ENCODE data around the gene KRT74. TPM values are rescaled to one million over a fixed set of nuclear protein-coding genes. Genes with fewer than 3 reads are reported as not detected.

The KRT74 gene
- total and polyA plus RNA-seq, 10 of the 15 experiments (the other 5 are each of a cell fraction or from before 2014, with no cell fraction given) = not detected

DNA sequence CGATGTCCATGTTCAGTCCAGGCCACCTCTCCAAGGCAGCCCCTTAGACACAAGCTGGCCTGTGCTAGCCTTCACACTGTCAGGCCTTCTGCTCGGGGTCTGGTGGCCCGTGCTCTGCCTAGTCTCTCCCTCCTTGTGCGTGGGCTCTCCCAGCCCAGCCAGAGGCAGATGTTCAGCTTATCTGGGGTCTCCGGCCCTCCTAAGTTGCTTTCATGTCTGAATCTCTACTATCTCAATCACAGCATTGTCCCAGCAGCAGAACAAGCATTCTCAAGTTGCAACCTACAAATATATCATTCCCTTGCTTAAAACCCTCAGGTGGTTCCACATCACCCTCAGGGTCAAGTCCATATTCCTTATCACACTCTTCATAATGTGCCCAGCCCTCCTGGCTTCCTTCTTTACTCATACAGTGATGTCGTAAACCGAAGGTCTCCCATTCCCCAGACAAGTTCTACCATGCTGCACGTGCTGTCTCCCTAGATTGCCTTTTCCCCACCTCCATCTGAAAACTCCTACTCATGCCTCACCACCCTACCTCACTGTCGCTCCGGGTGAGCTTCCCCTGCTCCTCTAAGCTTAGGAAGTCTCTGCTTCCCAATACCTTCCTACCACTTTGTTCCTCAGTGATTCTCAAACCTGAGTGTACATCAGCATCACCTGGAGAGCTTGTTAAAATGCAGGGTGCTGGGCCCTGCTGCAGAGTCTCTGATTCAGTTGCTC lies 43.2 kb upstream of the KRT74 start:
- intact Hi-C loops (cut with micrococcal nuclease; ENCODE audit: unreplicated experiment) = no loop called here
- ATAC-seq (no peak), DNase-seq (ENCODE audit: low read depth, low spot score) (no peak), FAIRE-seq (no peak)
- H3K4me1 ChIP-seq (ENCODE audit: control insufficient read depth, insufficient read depth, low read length) = no peaks in the 10 kb centered on the region
- ChIA-PET RAD21 (ENCODE audit: unreplicated experiment) (no interaction called here), SMC1A (ENCODE audit: uncharacterized antibody, unreplicated experiment) (interaction anchor here (0.6 kb wide), 1 partner anchor 269 kb away, joined by 3 read pairs; no protein-coding TSS in a partner anchor), POLR2A (interaction anchor here (0.6 kb wide), 1 partner anchor 80 kb away, joined by 6 read pairs; no protein-coding TSS in a partner anchor), CTCF (no interaction called here)
- WGBS (ENCODE audit: insufficient coverage, insufficient replicate concordance, low lambda C conversion rate, missing lambda C conversion rate) = 32% methylated on average over 10 of the region's 10 CpGs
- peaks cover 0 to 3% of the 10 kb centered on the region in 2 experiments; a peak in 3 of 4 replicates for H3K27me3 ChIP-seq (replicated peaks in 1 of 2; ENCODE audit: control insufficient read depth in 2 of 2, insufficient read depth in 2 of 2, low read length in 1 of 2)
- no peak overlapping the region for H3K27ac ChIP-seq (ENCODE audit: control insufficient read depth, insufficient read depth)
- no TSS peak for BruUV-seq (replicated peaks)
- no peaks in the 10 kb centered on the region for H3K79me2 ChIP-seq (ENCODE audit: control insufficient read depth, insufficient read depth, low read length)
- no peak overlapping the region for H3K9ac ChIP-seq (ENCODE audit: control insufficient read depth, insufficient read depth, low read length)
- in situ Hi-C loops (cut with MboI) = no loop called here
- H4K20me1 ChIP-seq (ENCODE audit: control insufficient read depth, insufficient read depth) = no peaks in the 10 kb centered on the region
- no peak for TF ChIP-seq SMAD1 (IDR thresholded peaks at IDR 0.05; ENCODE audit: low read depth, partially characterized antibody)
- TF ChIP-seq MTA2 (IDR thresholded peaks at IDR 0.05; ENCODE audit: low read depth) = no peak
- no peak for TF ChIP-seq CBFB (IDR thresholded peaks at IDR 0.05; ENCODE audit: low read depth)
- TF ChIP-seq SRF (IDR thresholded peaks at IDR 0.05; ENCODE audit: low read depth in 2 of 2, low read length in 2 of 2) = no peak
- TF ChIP-seq, protein P1, sequence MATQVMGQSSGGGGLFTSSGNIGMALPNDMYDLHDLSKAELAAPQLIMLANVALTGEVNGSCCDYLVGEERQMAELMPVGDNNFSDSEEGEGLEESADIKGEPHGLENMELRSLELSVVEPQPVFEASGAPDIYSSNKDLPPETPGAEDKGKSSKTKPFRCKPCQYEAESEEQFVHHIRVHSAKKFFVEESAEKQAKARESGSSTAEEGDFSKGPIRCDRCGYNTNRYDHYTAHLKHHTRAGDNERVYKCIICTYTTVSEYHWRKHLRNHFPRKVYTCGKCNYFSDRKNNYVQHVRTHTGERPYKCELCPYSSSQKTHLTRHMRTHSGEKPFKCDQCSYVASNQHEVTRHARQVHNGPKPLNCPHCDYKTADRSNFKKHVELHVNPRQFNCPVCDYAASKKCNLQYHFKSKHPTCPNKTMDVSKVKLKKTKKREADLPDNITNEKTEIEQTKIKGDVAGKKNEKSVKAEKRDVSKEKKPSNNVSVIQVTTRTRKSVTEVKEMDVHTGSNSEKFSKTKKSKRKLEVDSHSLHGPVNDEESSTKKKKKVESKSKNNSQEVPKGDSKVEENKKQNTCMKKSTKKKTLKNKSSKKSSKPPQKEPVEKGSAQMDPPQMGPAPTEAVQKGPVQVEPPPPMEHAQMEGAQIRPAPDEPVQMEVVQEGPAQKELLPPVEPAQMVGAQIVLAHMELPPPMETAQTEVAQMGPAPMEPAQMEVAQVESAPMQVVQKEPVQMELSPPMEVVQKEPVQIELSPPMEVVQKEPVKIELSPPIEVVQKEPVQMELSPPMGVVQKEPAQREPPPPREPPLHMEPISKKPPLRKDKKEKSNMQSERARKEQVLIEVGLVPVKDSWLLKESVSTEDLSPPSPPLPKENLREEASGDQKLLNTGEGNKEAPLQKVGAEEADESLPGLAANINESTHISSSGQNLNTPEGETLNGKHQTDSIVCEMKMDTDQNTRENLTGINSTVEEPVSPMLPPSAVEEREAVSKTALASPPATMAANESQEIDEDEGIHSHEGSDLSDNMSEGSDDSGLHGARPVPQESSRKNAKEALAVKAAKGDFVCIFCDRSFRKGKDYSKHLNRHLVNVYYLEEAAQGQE (IDR thresholded peaks at IDR 0.05; ENCODE audit: low read depth, low read length) = no peak
- TF ChIP-seq CHD2 (IDR thresholded peaks at IDR 0.05; ENCODE audit: borderline replicate concordance, low read depth, low read length) = no peak
- TF ChIP-seq YBX1 (IDR thresholded peaks at IDR 0.05) = no peak
- no peak overlapping the region for H3K4me3 ChIP-seq
- no peaks in the 10 kb centered on the region for H3K9me3 ChIP-seq (replicated peaks; ENCODE audit: control insufficient read depth, insufficient read depth, low read length)
- no peaks in the 10 kb centered on the region for H3K36me3 ChIP-seq (ENCODE audit: control insufficient read depth in 2 of 2, insufficient read depth in 2 of 2, low read length in 1 of 2)
- H3K4me2 ChIP-seq (ENCODE audit: control insufficient read depth, insufficient read depth) = no peak overlapping the region
- no peak overlapping the region for H2AFZ ChIP-seq (ENCODE audit: control insufficient read depth, low read depth, low read length)
